H1 (cell line): ENCODE results near the gene XPO1. TPM values are rescaled to one million over a fixed set of nuclear protein-coding genes. Genes with fewer than 3 reads are reported as not detected.

Source experiments
- CTCF ChIA-PET: fragments of 300-600 bp; sonication (Branson Sonifier 250); formaldehyde crosslinking; loops from one replicate; lab custom pipeline; 2021; ENCODE audit not compliant: partially characterized antibody; lab: Charles Lee
- POLR2A ChIA-PET: fragments of 300-600 bp; sonication (Branson Sonifier 250); formaldehyde crosslinking; loops from one replicate; lab custom pipeline; 2021; ENCODE audit warnings: inconsistent platforms; ENCODE audit not compliant: partially characterized antibody; lab: Charles Lee
- DNase-seq, 2 experiments: peaks; one replicate each; pipeline versions ENCODE4 v3.0.0 to v3.0.0-alpha.2; 2010 to 2022; ENCODE audit warnings: low spot score in 2 of 2, low read depth in 1 of 2, mixed read lengths in 1 of 2
- FAIRE-seq: peaks from 2 replicates; lab custom pipeline; 2011; peaks lifted over from hg19 to GRCh38; lab: Jason Lieb, UNC
- H2AFZ ChIP-seq: 2 replicates; pipeline ENCODE4 v1.8.1; 2012; ENCODE audit warnings: low read length, inconsistent platforms
- H2AK5ac ChIP-seq: 2 replicates; pipeline ENCODE4 v1.6.1; 2013; ENCODE audit warnings: low read depth, low read length
- H2BK120ac ChIP-seq: replicated peaks from 2 replicates; pipeline ENCODE3; 2013; ENCODE audit warnings: low read depth, low read length, inconsistent platforms
- H2BK12ac ChIP-seq: 2 replicates; pipeline ENCODE4 v1.6.1; 2013; ENCODE audit warnings: low read depth, low read length
- H2BK15ac ChIP-seq: 2 replicates; pipeline ENCODE4 v1.6.1; 2013; ENCODE audit warnings: low read length
- H2BK20ac ChIP-seq: 2 replicates; pipeline ENCODE4 v1.6.1; 2013; ENCODE audit warnings: low read length
- H2BK5ac ChIP-seq: 2 replicates; pipeline ENCODE4 v1.6.1; 2013; ENCODE audit warnings: low read depth, low read length
- H3K14ac ChIP-seq: 2 replicates; pipeline ENCODE4 v1.6.1; 2013; ENCODE audit warnings: inconsistent platforms; ENCODE audit not compliant: insufficient read length
- H3K18ac ChIP-seq: 2 replicates; pipeline ENCODE4 v1.6.1; 2013; ENCODE audit warnings: low read length; ENCODE audit errors: extremely low read depth
- H3K23ac ChIP-seq: 2 replicates; pipeline ENCODE4 v1.6.1; 2013; ENCODE audit warnings: inconsistent platforms; ENCODE audit not compliant: insufficient read length
- H3K23me2 ChIP-seq: 2 replicates; pipeline ENCODE4 v1.6.1; 2013; ENCODE audit warnings: low read depth, low read length
- H3K27ac ChIP-seq: 2 replicates; pipeline ENCODE4 v1.6.1; 2011; ENCODE audit warnings: low read depth, low read length, inconsistent platforms
- H3K27me3 ChIP-seq, 4 experiments: replicated peaks in 1 of 4; 1 replicate in 1 of 4; 2 replicates in 3 of 4; pipeline versions ENCODE4 v1.6.1 to v1.8.1; 2011 to 2013; ENCODE audit warnings: low read length in 3 of 4, mild to moderate bottlenecking in 3 of 4, inconsistent platforms in 2 of 4, mixed read lengths in 2 of 4, moderate library complexity in 1 of 4; ENCODE audit not compliant: control insufficient read depth in 3 of 4, insufficient read depth in 3 of 4; ENCODE audit errors: extremely low read depth in 1 of 4
- H3K36me3 ChIP-seq, 4 experiments: 2 replicates each; pipeline versions ENCODE4 v1.6.1 to v1.8.1; 2011 to 2013; ENCODE audit warnings: mild to moderate bottlenecking in 4 of 4, low read length in 3 of 4, moderate library complexity in 2 of 4, control low read depth in 1 of 4, inconsistent platforms in 1 of 4; ENCODE audit not compliant: insufficient read depth in 4 of 4, control insufficient read depth in 2 of 4
- H3K4ac ChIP-seq: replicated peaks from 2 replicates; pipeline ENCODE3; 2013; ENCODE audit warnings: low read length, low read depth, mixed read lengths, inconsistent platforms; ENCODE audit not compliant: insufficient read length
- H3K4me1 ChIP-seq, 4 experiments: replicated peaks in 1 of 4; 1 replicate in 1 of 4; 2 replicates in 3 of 4; pipeline versions ENCODE4 v1.6.1 to v1.8.1; 2011 to 2013; ENCODE audit warnings: low read length in 3 of 4, inconsistent platforms in 2 of 4, mixed read lengths in 1 of 4; ENCODE audit not compliant: insufficient read depth in 4 of 4, control insufficient read depth in 3 of 4
- H3K4me2 ChIP-seq, 2 experiments: 2 replicates each; pipeline versions ENCODE4 v1.6.1 to v1.8.1; 2011 to 2013; ENCODE audit warnings: low read depth in 2 of 2, low read length in 2 of 2, control low read depth in 1 of 2, inconsistent platforms in 1 of 2, mild to moderate bottlenecking in 1 of 2; ENCODE audit not compliant: insufficient read depth in 1 of 2
- H3K4me3 ChIP-seq, 4 experiments: fragments of 200-600, 300-600 bp in 1 of 4; sonication (generic), shearing (Covaris generic), sonication (Bioruptor Twin) in 1 of 4; 2 replicates each; pipeline versions ENCODE4 v1.5.1 to v1.8.1; 2011 to 2016; ENCODE audit warnings: low read length in 4 of 4, low read depth in 3 of 4, control low read depth in 2 of 4, inconsistent platforms in 2 of 4, mild to moderate bottlenecking in 2 of 4, mixed read lengths in 1 of 4, moderate library complexity in 1 of 4; ENCODE audit not compliant: insufficient read depth in 2 of 4; ENCODE audit errors: extremely low read depth in 1 of 4
- H3K56ac ChIP-seq: replicated peaks from 2 replicates; pipeline ENCODE3; 2013; ENCODE audit warnings: low read depth, mild to moderate bottlenecking, mixed read lengths, low read length, inconsistent platforms; ENCODE audit not compliant: insufficient read length
- H3K79me1 ChIP-seq: 2 replicates; pipeline ENCODE4 v1.6.1; 2013; ENCODE audit warnings: low read depth, low read length, control low read depth
- H3K79me2 ChIP-seq, 2 experiments: 2 replicates each; pipeline versions ENCODE4 v1.6.1 to v1.8.1; 2012 to 2013; ENCODE audit warnings: low read length in 2 of 2, mild to moderate bottlenecking in 2 of 2, inconsistent platforms in 1 of 2; ENCODE audit not compliant: insufficient read depth in 2 of 2, control insufficient read depth in 1 of 2
- H3K9ac ChIP-seq, 4 experiments: replicated peaks in 1 of 4; 1 replicate in 1 of 4; 2 replicates in 3 of 4; pipeline versions ENCODE4 v1.6.1 to v1.8.1; 2011 to 2013; ENCODE audit warnings: low read depth in 3 of 4, low read length in 3 of 4, control low read depth in 2 of 4, mild to moderate bottlenecking in 2 of 4, moderate library complexity in 2 of 4, inconsistent platforms in 1 of 4; ENCODE audit errors: extremely low read depth in 1 of 4
- H3K9me3 ChIP-seq, 2 experiments: 2 replicates each; pipeline versions ENCODE4 v1.6.1 to v1.8.1; 2012 to 2013; ENCODE audit warnings: mild to moderate bottlenecking in 2 of 2, moderate library complexity in 2 of 2, control low read depth in 1 of 2, inconsistent platforms in 1 of 2, low read depth in 1 of 2, low read length in 1 of 2, mixed read lengths in 1 of 2; ENCODE audit not compliant: insufficient read depth in 2 of 2
- H4K20me1 ChIP-seq, 2 experiments: replicated peaks in 1 of 2; 2 replicates each; pipeline versions ENCODE3 to v1.8.1; 2011 to 2013; ENCODE audit warnings: inconsistent platforms in 2 of 2, low read length in 2 of 2, mild to moderate bottlenecking in 1 of 2; ENCODE audit not compliant: insufficient read depth in 2 of 2, control insufficient read depth in 1 of 2
- H4K5ac ChIP-seq: 2 replicates; pipeline ENCODE4 v1.6.1; 2013; ENCODE audit warnings: low read length, low read depth, mixed read lengths, inconsistent platforms; ENCODE audit not compliant: insufficient read length
- H4K8ac ChIP-seq: 2 replicates; pipeline ENCODE4 v1.8.0; 2013; ENCODE audit warnings: mild to moderate bottlenecking, moderate library complexity, low read length, inconsistent platforms; ENCODE audit not compliant: insufficient read depth; ENCODE audit errors: extremely low read depth
- H4K91ac ChIP-seq: replicated peaks from 2 replicates; pipeline ENCODE3; 2013; ENCODE audit warnings: low read length, mixed read lengths, inconsistent platforms; ENCODE audit not compliant: insufficient read length
- BRCA1 ChIP-seq: IDR thresholded peaks from 2 replicates; pipeline ENCODE4 v1.6.1; 2012; ENCODE audit warnings: low read depth, low read length, improper control_type of control experiment
- CHD1 ChIP-seq: IDR thresholded peaks from 2 replicates; pipeline ENCODE4 v1.6.1; 2012; ENCODE audit warnings: low read depth, low read length, improper control_type of control experiment
- FOSL1 ChIP-seq: IDR thresholded peaks from 2 replicates; pipeline ENCODE4 v1.6.1; 2011; ENCODE audit warnings: mild to moderate bottlenecking, low read depth, low read length, moderate library complexity; ENCODE audit not compliant: insufficient read depth
- GABPA ChIP-seq: IDR thresholded peaks from 2 replicates; pipeline ENCODE4 v1.6.1; 2011; ENCODE audit warnings: mild to moderate bottlenecking, low read length, moderate library complexity, borderline replicate concordance; ENCODE audit not compliant: insufficient read depth
- KDM5A ChIP-seq: fragments of 200-600 bp; IDR thresholded peaks from 2 replicates; pipeline ENCODE4 v1.7.1; 2012; ENCODE audit warnings: mild to moderate bottlenecking, low read length, inconsistent platforms, mixed read lengths
- MAFK ChIP-seq: IDR thresholded peaks from 2 replicates; pipeline ENCODE4 v1.6.1; 2012; ENCODE audit warnings: low read depth, mild to moderate bottlenecking, improper control_type of control experiment, low read length
- POLR2A ChIP-seq, 2 experiments: IDR thresholded peaks; 1 replicate in 1 of 2; 2 replicates in 1 of 2; pipeline ENCODE4 v1.6.1; 2011; ENCODE audit warnings: low read depth in 2 of 2, low read length in 2 of 2, mild to moderate bottlenecking in 2 of 2; ENCODE audit errors: control extremely low read depth in 1 of 2
- POU5F1 ChIP-seq: IDR thresholded peaks from 2 replicates; pipeline ENCODE4 v1.6.1; 2011; ENCODE audit warnings: low read depth, mild to moderate bottlenecking, low read length, moderate library complexity
- RBBP5 ChIP-seq: IDR thresholded peaks from 2 replicates; pipeline ENCODE4 v1.7.1; 2012; ENCODE audit warnings: low read depth, mild to moderate bottlenecking, inconsistent platforms, low read length, moderate library complexity, borderline replicate concordance
- SP1 ChIP-seq: IDR thresholded peaks from 2 replicates; pipeline ENCODE4 v1.6.1; 2011; ENCODE audit warnings: low read depth, low read length
- SP2 ChIP-seq: IDR thresholded peaks from 2 replicates; pipeline ENCODE4 v1.6.1; 2012; ENCODE audit warnings: mild to moderate bottlenecking, low read length, inconsistent platforms
- SRF ChIP-seq: IDR thresholded peaks from 2 replicates; pipeline ENCODE4 v1.6.1; 2011; ENCODE audit warnings: mild to moderate bottlenecking, low read depth, low read length, moderate library complexity
- polyA plus RNA-seq, 7 experiments: library from polyadenylated mRNA; depleted of rRNA in 3 of 7; stranded (reverse) in 5 of 7; unstranded in 2 of 7; fragments of >200 nt in 5 of 7; fragments of 200-250 nt in 2 of 7; gene quantifications; 1 replicate in 5 of 7; 2 replicates in 1 of 7; 4 replicates in 1 of 7; pipeline versions ENCODE4 v1.2.1 to v1.2.3, GENCODE V29; 2011 to 2013; ENCODE audit warnings: missing spikeins in 2 of 7, mixed read lengths in 2 of 7
- total RNA-seq: library from RNA; stranded (reverse); fragmentation: NEBNext Ultra II Directional; extraction: Animal tissue kit (Norgen Biotek cat#: 25700); gene quantifications from 2 replicates; pipeline ENCODE4 v1.2.1, GENCODE V29; 2021
- TF ChIP-seq, protein P1 (sequence below): IDR thresholded peaks from 2 replicates; pipeline ENCODE4 v1.6.1; 2011; ENCODE audit warnings: low read depth, mild to moderate bottlenecking, low read length; ENCODE audit not compliant: insufficient read depth

Gene XPO1
- total and polyA plus RNA-seq, 2 of the 8 experiments (the other 6 are each of a cell fraction or from before 2014, with no cell fraction given): 110 to 296 TPM

GRCh38 chr2:61438670-61439069 lies 99.5 kb downstream of the XPO1 start:
- CTCF ChIA-PET: interaction anchor here (0.7 to 5.8 kb wide), 4 partner anchors 9 to 16 kb away, joined by 3 to 48 read pairs (median 6); no protein-coding TSS in a partner anchor
- peaks cover 22% of the 10 kb centered on the region for H3K79me1 ChIP-seq
- H4K5ac ChIP-seq: no peak overlapping the region
- H2AK5ac ChIP-seq: no peak overlapping the region
- DNase-seq: no peak
- no peaks in the 10 kb centered on the region for H3K23me2 ChIP-seq
- H3K4me2 ChIP-seq: no peak overlapping the region
- H3K4ac ChIP-seq: no peak overlapping the region
- H3K56ac ChIP-seq: no peak overlapping the region
- H2BK20ac ChIP-seq: no peak overlapping the region
- no peak overlapping the region for H2AFZ ChIP-seq
- H3K23ac ChIP-seq: no peak overlapping the region
- POLR2A ChIA-PET: interaction anchor here (1.2 to 1.4 kb wide), 2 partner anchors 13 to 34 kb away, joined by 3 to 5 read pairs; no protein-coding TSS in a partner anchor
- H2BK12ac ChIP-seq: no peak overlapping the region
- no peak overlapping the region for H4K91ac ChIP-seq
- H3K36me3 ChIP-seq: no peaks in the 10 kb centered on the region
- H3K27ac ChIP-seq: no peak overlapping the region
- no peak for FAIRE-seq
- H4K8ac ChIP-seq: no peak overlapping the region
- H2BK5ac ChIP-seq: no peak overlapping the region
- no peak overlapping the region for H3K18ac ChIP-seq
- H3K9me3 ChIP-seq: no peaks in the 10 kb centered on the region
- no peak overlapping the region for H2BK15ac ChIP-seq
- no peaks in the 10 kb centered on the region for H3K27me3 ChIP-seq
- no peak overlapping the region for H2BK120ac ChIP-seq
- H4K20me1 ChIP-seq: peaks cover 21 to 41% of the 10 kb centered on the region in 2 experiments
- no peak overlapping the region for H3K4me3 ChIP-seq
- peaks cover 0 to 18% (median 5%) of the 10 kb centered on the region in 4 experiments; a peak in 6 of 7 replicates for H3K4me1 ChIP-seq
- H3K79me2 ChIP-seq: peaks cover 43 to 98% of the 10 kb centered on the region in 2 experiments
- no peak overlapping the region for H3K9ac ChIP-seq
- H3K14ac ChIP-seq: no peak overlapping the region
- TF ChIP-seq MAFK (no peak), CHD1 (no peak), GABPA (no peak), POLR2A (IDR thresholded peaks at IDR 0.05; ENCODE audit: control extremely low read depth in 1 of 2, low read depth in 2 of 2, low read length in 2 of 2) (no peak), FOSL1 (no peak), SP2 (no peak), SP1 (no peak), POU5F1 (no peak), KDM5A (no peak), RBBP5 (no peak), BRCA1 (no peak), SRF (no peak)
- TF ChIP-seq, protein P1, sequence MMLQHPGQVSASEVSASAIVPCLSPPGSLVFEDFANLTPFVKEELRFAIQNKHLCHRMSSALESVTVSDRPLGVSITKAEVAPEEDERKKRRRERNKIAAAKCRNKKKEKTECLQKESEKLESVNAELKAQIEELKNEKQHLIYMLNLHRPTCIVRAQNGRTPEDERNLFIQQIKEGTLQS: no peak
